ENCODE results near the gene HNF1B.

HNF1B gene

DNA sequence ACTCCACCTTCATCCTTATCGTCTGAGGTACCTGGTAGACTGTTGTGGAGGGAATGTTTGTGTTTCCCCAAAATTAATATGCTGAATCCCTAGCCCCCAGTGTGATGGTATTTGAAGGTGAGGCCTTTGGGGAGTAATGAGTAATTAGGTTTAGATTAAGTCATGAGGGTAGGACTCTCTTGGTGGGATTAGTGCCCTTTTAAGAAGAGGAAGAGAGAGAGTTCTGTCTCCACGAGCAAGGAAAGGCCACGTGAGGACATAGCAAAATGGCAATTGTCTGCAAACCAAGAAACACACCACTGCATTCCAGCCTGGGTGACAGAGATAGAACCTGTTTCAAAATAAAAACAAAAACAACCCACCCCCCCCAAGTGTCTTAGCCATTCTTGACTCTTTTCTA, 80.6 kb downstream of the HNF1B start:
- DNase-seq, result no peak

DNA sequence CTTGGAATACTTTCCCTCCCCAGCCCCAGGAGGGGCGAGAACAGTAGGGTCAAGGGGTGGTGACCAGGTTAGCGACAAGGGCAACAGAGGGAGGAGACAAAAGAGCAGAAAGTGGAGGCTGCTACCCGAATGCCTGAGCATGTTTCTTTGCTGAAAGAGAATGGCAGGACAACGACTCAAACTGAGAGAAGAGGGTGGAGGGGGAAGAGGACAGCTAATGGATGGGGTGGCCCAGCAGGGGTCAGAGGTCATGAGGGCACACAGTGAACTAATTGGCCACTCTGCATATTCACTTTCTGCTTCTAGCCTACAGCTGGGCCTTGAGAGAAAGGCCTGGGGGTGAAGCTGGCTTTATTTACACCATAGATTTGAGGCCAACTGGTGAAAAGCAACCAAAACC, 82.5 kb downstream of the HNF1B start:
- DNase-seq, result no peak

DNA sequence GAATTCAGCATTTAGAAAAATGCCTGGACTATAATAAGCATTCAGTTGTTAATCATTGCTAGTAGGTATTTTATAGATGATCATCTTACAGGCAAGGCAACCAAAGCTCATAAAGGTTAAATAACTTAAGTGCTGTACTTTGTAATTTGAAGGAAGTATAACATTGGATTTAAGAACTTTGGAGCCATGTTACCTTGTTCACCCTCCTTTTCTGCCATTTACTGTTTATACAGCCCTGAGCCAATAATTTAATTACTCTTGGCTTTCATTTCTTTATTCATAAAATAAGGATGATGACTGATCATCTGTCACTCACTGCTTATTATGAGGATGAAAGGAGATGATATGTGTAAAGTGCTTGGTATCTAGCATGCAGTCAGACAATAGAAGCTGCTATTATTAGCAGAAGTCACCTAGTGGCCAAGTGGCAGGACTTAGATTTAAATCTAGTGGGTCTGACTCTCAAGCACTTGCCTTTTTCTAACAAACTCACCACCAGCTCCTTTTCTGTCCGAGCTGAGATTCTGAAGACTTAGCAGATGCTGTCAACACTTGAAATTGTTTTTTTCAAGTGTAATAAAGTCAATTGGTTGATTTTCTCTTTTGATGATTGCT, 83.4 kb downstream of the HNF1B start:
- no peak for DNase-seq

- DNase-seq, result no peak
These were observed 84.9 kb downstream of the HNF1B start for GRCh38 chr17:37659925-37660324.

- DNase-seq, result no peak
These were observed 87.7 kb downstream of the HNF1B start for GRCh38 chr17:37657202-37657601.

GRCh38 chr17:37651849-37652248, 93.0 kb downstream of the HNF1B start:
- DNase-seq, result no peak

GRCh38 chr17:37650419-37651003, 94.3 kb downstream of the HNF1B start:
- DNase-seq, result no peak

- DNase-seq, result peak; percentile 15
These were observed 96.3 kb downstream of the HNF1B start for GRCh38 chr17:37648555-37648954.

DNA sequence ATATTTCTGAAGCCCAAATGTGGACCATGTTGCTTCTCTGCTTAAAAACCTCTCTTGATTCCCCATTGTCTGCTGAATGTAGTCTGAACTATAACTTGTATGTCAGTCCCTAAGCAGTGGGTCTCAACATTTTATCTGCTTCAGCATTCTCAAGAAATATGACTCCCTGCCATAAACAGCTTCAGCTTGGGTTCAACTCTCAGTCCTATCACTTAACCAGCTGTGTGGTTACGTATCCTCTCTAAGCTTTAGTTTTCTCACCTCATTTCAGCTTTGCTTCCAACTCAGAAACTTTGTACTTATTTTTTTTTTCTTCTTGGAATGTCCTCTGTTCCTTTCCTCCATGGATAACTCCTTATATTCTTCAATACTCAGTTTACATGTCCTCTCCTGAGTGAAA, 97.0 kb downstream of the HNF1B start:
- no peak for DNase-seq

DNA sequence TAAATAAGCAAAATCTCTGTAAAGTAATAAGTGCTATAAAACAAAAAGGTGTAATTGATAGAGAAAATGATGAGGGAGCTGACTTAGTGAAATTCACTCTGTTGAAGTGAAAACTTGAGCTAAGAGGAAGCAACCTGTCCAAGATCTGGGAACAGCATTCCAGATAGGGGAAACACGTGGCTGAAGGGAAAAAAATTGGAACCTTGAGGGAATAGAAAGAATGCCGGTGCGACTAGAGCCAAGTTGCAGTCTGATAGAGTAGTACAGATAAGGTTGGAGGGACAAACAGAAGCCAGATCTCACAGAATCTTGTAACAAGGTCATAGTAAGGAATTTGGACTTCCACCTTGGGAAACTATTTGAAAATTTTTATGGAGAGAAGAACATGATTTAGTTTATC, 101.0 kb downstream of the HNF1B start:
- no peak for DNase-seq

GRCh38 chr17:37643118-37643766, 101.6 kb downstream of the HNF1B start, which contains the start of gene DDX52:
Gene DDX52 (minus strand): TSS chr17:37643446. CDS start chr17:37643420, 26 bp downstream.
- DNase-seq, result peak; percentile 93

GRCh38 chr17:37642681-37643080, 102.2 kb downstream of the HNF1B start:
- peak; percentile 9 for DNase-seq

GRCh38 chr17:37640015-37640414, 104.8 kb downstream of the HNF1B start:
- no peak for DNase-seq

DNA sequence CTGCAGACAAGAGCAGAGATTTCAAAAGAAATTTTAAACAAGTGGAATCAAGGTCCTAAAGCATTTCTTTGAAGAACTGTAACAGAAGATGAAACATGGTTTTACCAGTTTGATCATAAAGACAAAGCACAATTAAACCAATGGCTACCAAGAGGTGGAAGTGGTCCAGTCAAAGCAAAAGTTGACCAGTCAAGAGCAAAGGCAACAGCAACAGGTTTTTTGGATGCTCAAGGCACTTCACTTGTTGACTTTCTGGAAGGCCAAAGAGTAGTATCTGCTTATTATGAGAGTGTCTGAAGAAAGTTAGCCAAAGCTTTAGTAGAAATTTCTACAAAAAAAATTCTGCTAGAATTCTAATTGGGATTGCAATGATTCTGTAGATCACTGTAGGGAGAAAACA, 106.9 kb downstream of the HNF1B start:
- DNase-seq, result no peak

Data from activated CD4-positive, alpha-beta T cell treated with anti-CD3 and anti-CD28 coated beads, Interleukin-2, Interleukin-6, amounts not matched to agents 100 ng/mL and 50 ng/mL, durations not matched to agents 16 hours and 8 hours (primary cell).